ENCODE data around the gene RAB8B. TPM values are rescaled to one million over a fixed set of nuclear protein-coding genes. Genes with fewer than 3 reads are reported as not detected.

RAB8B gene
- total RNA-seq, 1 experiment from 2014 or later, result 8.5 TPM

GRCh38 chr15:63145426-63145825 lies 44.0 kb upstream of the RAB8B start:
- Histone ChIP-seq H3K4me3 (ENCODE audit: low read length) (no peak overlapping the region), H3K9ac (ENCODE audit: low read length) (no peak overlapping the region)
- intact Hi-C loops (cut with micrococcal nuclease), result no loop called here

GRCh38 chr15:63146684-63147083 lies 42.7 kb upstream of the RAB8B start:
- H2AFZ ChIP-seq (ENCODE audit: low read length), result no peak overlapping the region
- H3K36me3 ChIP-seq (ENCODE audit: low read depth, low read length), result no peaks in the 10 kb centered on the region
- no peak for TF ChIP-seq EZH2 (IDR thresholded peaks at IDR 0.05; ENCODE audit: low read length, unreplicated experiment)
- peak; percentile 17; the same call in 1 of the 2 replicates for TF ChIP-seq CTCF (conservative IDR thresholded peaks at IDR 0.05; ENCODE audit: low read depth, low read length)
- TF ChIP-seq EZH2phosphoT487 (IDR thresholded peaks at IDR 0.05; ENCODE audit: borderline replicate concordance, low read length), result no peak
- ATAC-seq, result no peak; the same call in 1 of the 2 replicates
- ChIA-PET CTCF (no interaction called here), POLR2A (ENCODE audit: unreplicated experiment) (interaction anchor here (0.5 kb wide), 1 partner anchor 235 kb away, joined by 3 read pairs; no protein-coding TSS in a partner anchor)
- no peaks in the 10 kb centered on the region for H3F3A ChIP-seq (ENCODE audit: low read length, unreplicated experiment)
- H3K4me3 ChIP-seq (ENCODE audit: low read length), result no peak overlapping the region
- H3K27me3 ChIP-seq (ENCODE audit: low read length), result no peaks in the 10 kb centered on the region
- H3K4me1 ChIP-seq (ENCODE audit: insufficient read depth, low read length), result peaks cover 8% of the 10 kb centered on the region
- no peak overlapping the region for H3K27ac ChIP-seq (ENCODE audit: low read length)
- no peaks in the 10 kb centered on the region for H3K9me2 ChIP-seq (replicated peaks; ENCODE audit: low read length)
- no peaks in the 10 kb centered on the region for H4K20me1 ChIP-seq (ENCODE audit: low read length)
- no TSS peak for BruUV-seq (replicated peaks)
- no peaks in the 10 kb centered on the region for H3K79me2 ChIP-seq (ENCODE audit: low read length)
- H3K4me2 ChIP-seq (ENCODE audit: low read length), result no peak overlapping the region
- intact Hi-C loops (cut with micrococcal nuclease), result no loop called here
- no peak overlapping the region for H3K9ac ChIP-seq (ENCODE audit: low read length)
- no peaks in the 10 kb centered on the region for H3K9me3 ChIP-seq (ENCODE audit: low read length)
- DNase-seq, result peak; percentile 20

More at GRCh38 chr15:63145426-63145825, 44.0 kb upstream of the RAB8B start:
- H3F3A ChIP-seq (ENCODE audit: low read length, unreplicated experiment), result no peaks in the 10 kb centered on the region
- DNase-seq (no peak), ATAC-seq (no peak)
- H3K4me1 ChIP-seq (ENCODE audit: insufficient read depth, low read length), result peaks cover 6% of the 10 kb centered on the region
- no peak overlapping the region for H3K27ac ChIP-seq (ENCODE audit: low read length)
- BruUV-seq (replicated peaks), result no TSS peak
- H3K79me2 ChIP-seq (ENCODE audit: low read length), result no peaks in the 10 kb centered on the region
- H3K9me2 ChIP-seq (replicated peaks; ENCODE audit: low read length), result no peaks in the 10 kb centered on the region
- no peaks in the 10 kb centered on the region for H4K20me1 ChIP-seq (ENCODE audit: low read length)
- no peak overlapping the region for H2AFZ ChIP-seq (ENCODE audit: low read length)
- no peaks in the 10 kb centered on the region for H3K36me3 ChIP-seq (ENCODE audit: low read depth, low read length)
- H3K9me3 ChIP-seq (ENCODE audit: low read length), result no peaks in the 10 kb centered on the region
- no peaks in the 10 kb centered on the region for H3K27me3 ChIP-seq (ENCODE audit: low read length)
- TF ChIP-seq EZH2 (IDR thresholded peaks at IDR 0.05; ENCODE audit: low read length, unreplicated experiment), result no peak
- no peak for TF ChIP-seq EZH2phosphoT487 (IDR thresholded peaks at IDR 0.05; ENCODE audit: borderline replicate concordance, low read length)
- no peak for TF ChIP-seq CTCF (conservative IDR thresholded peaks at IDR 0.05; ENCODE audit: low read depth, low read length)
- H3K4me2 ChIP-seq (ENCODE audit: low read length), result no peak overlapping the region
- ChIA-PET CTCF (no interaction called here), POLR2A (ENCODE audit: unreplicated experiment) (no interaction called here)

GRCh38 chr15:63151665-63152064 lies 37.7 kb upstream of the RAB8B start:
- Histone ChIP-seq H3K27ac (ENCODE audit: low read length) (no peak overlapping the region), H3K36me3 (ENCODE audit: low read depth, low read length) (no peaks in the 10 kb centered on the region), H2AFZ (ENCODE audit: low read length) (no peak overlapping the region), H3K4me1 (ENCODE audit: insufficient read depth, low read length) (peaks cover 17% of the 10 kb centered on the region), H4K20me1 (ENCODE audit: low read length) (no peaks in the 10 kb centered on the region), H3K9me3 (ENCODE audit: low read length) (no peaks in the 10 kb centered on the region), H3K4me2 (ENCODE audit: low read length) (no peak overlapping the region), H3K79me2 (ENCODE audit: low read length) (peaks cover 14% of the 10 kb centered on the region), H3K27me3 (ENCODE audit: low read length) (no peaks in the 10 kb centered on the region), H3F3A (ENCODE audit: low read length, unreplicated experiment) (no peaks in the 10 kb centered on the region), H3K9me2 (replicated peaks; ENCODE audit: low read length) (no peaks in the 10 kb centered on the region), H3K9ac (ENCODE audit: low read length) (no peak overlapping the region), H3K4me3 (ENCODE audit: low read length) (no peak overlapping the region)
- DNase-seq, result no peak
- CTCF ChIA-PET, result no interaction called here
- POLR2A ChIA-PET (ENCODE audit: unreplicated experiment), result no interaction called here
- no peak for ATAC-seq
- no TSS peak for BruUV-seq (replicated peaks)
- intact Hi-C loops (cut with micrococcal nuclease), result no loop called here
- no peak for TF ChIP-seq EZH2phosphoT487 (IDR thresholded peaks at IDR 0.05; ENCODE audit: borderline replicate concordance, low read length)
- no peak for TF ChIP-seq EZH2 (IDR thresholded peaks at IDR 0.05; ENCODE audit: low read length, unreplicated experiment)
- no peak for TF ChIP-seq CTCF (conservative IDR thresholded peaks at IDR 0.05; ENCODE audit: low read depth, low read length)
